M059J (cell line): ENCODE results near the gene PIAS1. TPM values are rescaled to one million over a fixed set of nuclear protein-coding genes. Genes with fewer than 3 reads are reported as not detected.
"Not testable (repeated sequence)": the region's sequence is repeated elsewhere in the genome, so short reads cannot be mapped to it uniquely, and the experiment has no call there.

Source experiments
- DNase-seq: peaks from one replicate; pipeline ENCODE4 v3.0.0-alpha.2; 2012; ENCODE audit warnings: low read depth
- total RNA-seq: library from RNA; depleted of rRNA; stranded (reverse); fragments of >200 nt; shearing (Covaris generic); gene quantifications from 2 replicates; pipeline ENCODE4 v1.2.3, GENCODE V29; 2014; rRNA removed

Gene PIAS1
- 35.6 and 42.1 TPM in 2 replicates for total RNA-seq

GRCh38 chr15:68053701-68054627 lies at the start of gene PIAS1:
TSS of gene PIAS1 (plus strand) at chr15:68054315. CDS start at chr15:68054327, 12 bp downstream.
- DNase-seq, result peak; percentile 92

GRCh38 chr15:68007642-68008041 lies 46.5 kb upstream of the PIAS1 start:
- DNase-seq, result not testable (repeated sequence)

GRCh38 chr15:68010361-68011153 lies 43.6 kb upstream of the PIAS1 start:
- no peak for DNase-seq

- no peak for DNase-seq
Measured at GRCh38 chr15:68012911-68013310, 41.2 kb upstream of the PIAS1 start.

GRCh38 chr15:68014219-68014618 lies 39.9 kb upstream of the PIAS1 start:
- DNase-seq, result no peak

GRCh38 chr15:68015244-68015643 lies 38.9 kb upstream of the PIAS1 start:
- DNase-seq, result no peak

- peak; percentile 71 for DNase-seq
Measured at GRCh38 chr15:68017201-68017600, 36.9 kb upstream of the PIAS1 start.

- DNase-seq, result no peak
Measured at GRCh38 chr15:68018797-68019444, 35.2 kb upstream of the PIAS1 start.

GRCh38 chr15:68019814-68020525 lies 34.1 kb upstream of the PIAS1 start:
- DNase-seq, result no peak

GRCh38 chr15:68020685-68021084 lies 33.4 kb upstream of the PIAS1 start:
- DNase-seq, result no peak

- DNase-seq, result no peak
Measured at GRCh38 chr15:68022061-68022460, 32.1 kb upstream of the PIAS1 start.

- no peak for DNase-seq
Measured at GRCh38 chr15:68023307-68024101, 30.6 kb upstream of the PIAS1 start.

- DNase-seq, result peak; percentile 46
Measured at GRCh38 chr15:68025835-68026424, 28.2 kb upstream of the PIAS1 start.

GRCh38 chr15:68027388-68027787 lies 26.7 kb upstream of the PIAS1 start:
- no peak for DNase-seq

GRCh38 chr15:68028137-68028887 lies 25.8 kb upstream of the PIAS1 start:
- DNase-seq, result peak; percentile 59

- DNase-seq, result no peak
Measured at GRCh38 chr15:68028888-68029207, 25.3 kb upstream of the PIAS1 start.

- DNase-seq, result no peak
Measured at GRCh38 chr15:68029959-68030358, 24.2 kb upstream of the PIAS1 start.

- no peak for DNase-seq
Measured at GRCh38 chr15:68031404-68031803, 22.7 kb upstream of the PIAS1 start.

GRCh38 chr15:68032672-68033071 lies 21.4 kb upstream of the PIAS1 start:
- no peak for DNase-seq

GRCh38 chr15:68034081-68034480 lies 20.0 kb upstream of the PIAS1 start:
- DNase-seq, result no peak
